GM12891 (cell line): Measurements from ENCODE around the gene NRXN3.

Source experiments
- PAX5 ChIP-seq: IDR thresholded peaks from 2 replicates; pipeline ENCODE4 v1.6.1; 2011; ENCODE audit warnings: low read length, moderate library complexity, mild to moderate bottlenecking; ENCODE audit not compliant: insufficient read depth, severe bottlenecking
- POLR2A ChIP-seq: IDR thresholded peaks from 2 replicates; pipeline ENCODE4 v1.6.1; 2011; ENCODE audit warnings: low read depth, low read length, control low read depth
- POLR2AphosphoS5 ChIP-seq: IDR thresholded peaks from 2 replicates; pipeline ENCODE4 v1.6.1; 2011; ENCODE audit warnings: low read depth, low read length, control low read depth
- POU2F2 ChIP-seq: IDR thresholded peaks from 2 replicates; pipeline ENCODE4 v1.6.1; 2011; ENCODE audit warnings: low read depth, mild to moderate bottlenecking, control low read depth, low read length, moderate library complexity
- SPI1 ChIP-seq: IDR thresholded peaks from 2 replicates; pipeline ENCODE4 v1.6.1; 2011; ENCODE audit warnings: low read depth, low read length, control low read depth
- TAF1 ChIP-seq: IDR thresholded peaks from 2 replicates; pipeline ENCODE4 v1.6.1; 2011; ENCODE audit warnings: low read depth, low read length, control low read depth

DNA sequence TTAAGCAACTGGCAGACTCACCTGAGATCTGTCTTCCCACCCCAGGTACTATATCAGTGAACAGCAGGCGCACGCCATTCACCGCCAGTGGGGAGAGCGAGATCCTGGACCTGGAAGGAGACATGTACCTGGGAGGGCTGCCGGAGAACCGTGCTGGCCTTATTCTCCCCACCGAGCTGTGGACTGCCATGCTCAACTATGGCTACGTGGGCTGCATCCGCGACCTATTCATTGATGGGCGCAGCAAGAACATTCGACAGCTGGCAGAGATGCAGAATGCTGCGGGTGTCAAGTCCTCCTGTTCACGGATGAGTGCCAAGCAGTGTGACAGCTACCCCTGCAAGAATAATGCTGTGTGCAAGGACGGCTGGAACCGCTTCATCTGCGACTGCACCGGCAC, 544.5 kb downstream of the NRXN3 start:
- no peak for TF ChIP-seq POLR2AphosphoS5
- no peak for TF ChIP-seq SPI1
- no peak for TF ChIP-seq POLR2A
- TF ChIP-seq TAF1: no peak
- TF ChIP-seq PAX5: no peak
- no peak for TF ChIP-seq POU2F2
